ENCODE results near the gene JADE2.

DNA sequence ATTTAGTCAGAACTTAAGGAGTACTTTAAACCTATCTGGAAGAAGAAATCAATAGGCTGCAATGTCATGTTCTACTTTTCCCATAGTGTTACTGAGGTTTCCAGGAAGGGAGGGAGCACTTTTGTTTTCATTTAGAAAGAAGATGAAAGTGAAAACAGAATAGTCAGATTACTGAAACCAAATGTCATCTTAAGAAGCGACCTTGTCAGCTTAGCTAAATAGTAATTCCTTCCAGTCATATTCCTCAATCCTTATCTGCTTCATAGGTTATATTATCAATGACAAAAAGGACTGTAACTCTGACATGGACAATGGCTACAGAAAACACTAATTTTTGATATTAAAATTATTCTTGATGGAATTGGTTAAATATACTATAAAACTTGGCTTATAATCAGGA, 79.4 kb downstream of the JADE2 start:
- TF ChIP-seq, protein P1, sequence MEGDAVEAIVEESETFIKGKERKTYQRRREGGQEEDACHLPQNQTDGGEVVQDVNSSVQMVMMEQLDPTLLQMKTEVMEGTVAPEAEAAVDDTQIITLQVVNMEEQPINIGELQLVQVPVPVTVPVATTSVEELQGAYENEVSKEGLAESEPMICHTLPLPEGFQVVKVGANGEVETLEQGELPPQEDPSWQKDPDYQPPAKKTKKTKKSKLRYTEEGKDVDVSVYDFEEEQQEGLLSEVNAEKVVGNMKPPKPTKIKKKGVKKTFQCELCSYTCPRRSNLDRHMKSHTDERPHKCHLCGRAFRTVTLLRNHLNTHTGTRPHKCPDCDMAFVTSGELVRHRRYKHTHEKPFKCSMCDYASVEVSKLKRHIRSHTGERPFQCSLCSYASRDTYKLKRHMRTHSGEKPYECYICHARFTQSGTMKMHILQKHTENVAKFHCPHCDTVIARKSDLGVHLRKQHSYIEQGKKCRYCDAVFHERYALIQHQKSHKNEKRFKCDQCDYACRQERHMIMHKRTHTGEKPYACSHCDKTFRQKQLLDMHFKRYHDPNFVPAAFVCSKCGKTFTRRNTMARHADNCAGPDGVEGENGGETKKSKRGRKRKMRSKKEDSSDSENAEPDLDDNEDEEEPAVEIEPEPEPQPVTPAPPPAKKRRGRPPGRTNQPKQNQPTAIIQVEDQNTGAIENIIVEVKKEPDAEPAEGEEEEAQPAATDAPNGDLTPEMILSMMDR (IDR thresholded peaks at IDR 0.05; ENCODE audit: low read depth, low read length, poor library complexity, severe bottlenecking) = no peak
- no peak for TF ChIP-seq EZH2phosphoT487 (IDR thresholded peaks at IDR 0.05; ENCODE audit: borderline replicate concordance, low read length)

All from DOHH2 (cell line).